Measurements from ENCODE around the gene DSC1. TPM values are rescaled to one million over a fixed set of nuclear protein-coding genes. Genes with fewer than 3 reads are reported as not detected.
A peak's percentile ranks its signal among the peaks of the same experiment; 100 is the strongest.

The DSC1 gene
- total RNA-seq, 3 donors from 2014 or later, result 0.29 TPM; not detected in 2

GRCh38 chr18:31105733-31106132 lies 56.9 kb downstream of the DSC1 start:
- H3K27me3 ChIP-seq, result no peaks in the 10 kb centered on the region
- intact Hi-C loops (cut with DNase I; ENCODE audit: low total_unique reads), result no loop called here
- TF ChIP-seq CTCF (IDR thresholded peaks at IDR 0.05) (no peak), POLR2AphosphoS5 (IDR thresholded peaks at IDR 0.05) (no peak), POLR2A (IDR thresholded peaks at IDR 0.05) (no peak)
- DNase-seq (ENCODE audit: low spot score in 2 of 2), result no peak
- H3K9me3 ChIP-seq, result no peaks in the 10 kb centered on the region
- no peaks in the 10 kb centered on the region for H3K36me3 ChIP-seq
- H3K4me3 ChIP-seq, result no peak overlapping the region
- H3K4me1 ChIP-seq, result no peaks in the 10 kb centered on the region
- H3K27ac ChIP-seq, result no peak overlapping the region

GRCh38 chr18:31104444-31104843 lies 58.2 kb downstream of the DSC1 start:
- H3K36me3 ChIP-seq, result no peaks in the 10 kb centered on the region
- DNase-seq (ENCODE audit: low spot score in 2 of 2), result no peak
- no peak overlapping the region for H3K27ac ChIP-seq
- intact Hi-C loops (cut with DNase I; ENCODE audit: low total_unique reads), result no loop called here
- TF ChIP-seq CTCF (IDR thresholded peaks at IDR 0.05), result no peak
- TF ChIP-seq POLR2AphosphoS5 (IDR thresholded peaks at IDR 0.05), result no peak
- no peak for TF ChIP-seq POLR2A (IDR thresholded peaks at IDR 0.05)
- H3K4me1 ChIP-seq, result no peaks in the 10 kb centered on the region
- H3K27me3 ChIP-seq, result no peaks in the 10 kb centered on the region
- no peak overlapping the region for H3K4me3 ChIP-seq
- no peaks in the 10 kb centered on the region for H3K9me3 ChIP-seq

- H3K27me3 ChIP-seq, result no peaks in the 10 kb centered on the region
- H3K4me1 ChIP-seq, result no peaks in the 10 kb centered on the region
- no peak overlapping the region for H3K4me3 ChIP-seq
- H3K9me3 ChIP-seq, result no peaks in the 10 kb centered on the region
- TF ChIP-seq CTCF (IDR thresholded peaks at IDR 0.05), result no peak
- TF ChIP-seq POLR2AphosphoS5 (IDR thresholded peaks at IDR 0.05), result no peak
- no peak for TF ChIP-seq POLR2A (IDR thresholded peaks at IDR 0.05)
- DNase-seq (ENCODE audit: low spot score in 2 of 2), result no peak
- peak overlapping the region; percentile 94 for H3K27ac ChIP-seq
- intact Hi-C loops (cut with DNase I; ENCODE audit: low total_unique reads), result no loop called here
- H3K36me3 ChIP-seq, result no peaks in the 10 kb centered on the region
Observed at GRCh38 chr18:31103423-31103822, 59.2 kb downstream of the DSC1 start.

- Histone ChIP-seq H3K4me1 (no peaks in the 10 kb centered on the region), H3K4me3 (no peak overlapping the region), H3K9me3 (no peaks in the 10 kb centered on the region), H3K27me3 (no peaks in the 10 kb centered on the region), H3K27ac (peak overlapping the region; percentile 94), H3K36me3 (no peaks in the 10 kb centered on the region)
- TF ChIP-seq POLR2AphosphoS5 (IDR thresholded peaks at IDR 0.05) (no peak), POLR2A (IDR thresholded peaks at IDR 0.05) (no peak), CTCF (IDR thresholded peaks at IDR 0.05) (no peak)
- DNase-seq (ENCODE audit: low spot score in 2 of 2), result no peak
- intact Hi-C loops (cut with DNase I; ENCODE audit: low total_unique reads), result no loop called here
Observed at GRCh38 chr18:31102941-31103340, 59.7 kb downstream of the DSC1 start.

- peak; percentile 47 to 55 for DNase-seq (ENCODE audit: low spot score in 2 of 2)
- H3K9me3 ChIP-seq, result no peaks in the 10 kb centered on the region
- intact Hi-C loops (cut with DNase I; ENCODE audit: low total_unique reads), result no loop called here
- no peaks in the 10 kb centered on the region for H3K36me3 ChIP-seq
- H3K27ac ChIP-seq, result peak within 1 kb of the TSS; percentile 94
- peak within 1 kb of the TSS; percentile 58 to 76 (median 69) for H3K4me3 ChIP-seq
- TF ChIP-seq POLR2AphosphoS5 (IDR thresholded peaks at IDR 0.05) (no peak), CTCF (IDR thresholded peaks at IDR 0.05) (no peak), POLR2A (IDR thresholded peaks at IDR 0.05) (no peak)
- no peaks in the 10 kb centered on the region for H3K27me3 ChIP-seq
- no peaks in the 10 kb centered on the region for H3K4me1 ChIP-seq
Observed at GRCh38 chr18:31102025-31102684, 60.5 kb downstream of the DSC1 start, which contains the start of gene DSC2. DSC2 (minus strand) TSS chr18:31102421; CDS start chr18:31101971, 450 bp downstream.
